ENCODE data around the gene TUB.
A peak's percentile ranks its signal among the peaks of the same experiment; 100 is the strongest.

The TUB gene

GRCh38 chr11:8080674-8081590, at the start of gene TUB:
Gene TUB (plus strand): TSS chr11:8081211. CDS start chr11:8081511, 300 bp downstream.
- H3K4me3 ChIP-seq (ENCODE audit: low read length): peak within 1 kb of the TSS; percentile 83
- H3K36me3 ChIP-seq (ENCODE audit: control insufficient read depth, insufficient read depth, low read length, severe bottlenecking): no peaks in the 10 kb centered on the region
- no peaks in the 10 kb centered on the region for H3K27me3 ChIP-seq (replicated peaks; ENCODE audit: control insufficient read depth, insufficient read depth, low read length)
- H3K4me1 ChIP-seq (ENCODE audit: control insufficient read depth, insufficient read depth, low read length): peaks cover 32% of the 10 kb centered on the region
- peak within 1 kb of the TSS; percentile 81 for H3K9ac ChIP-seq (ENCODE audit: low read length)
- DNase-seq (ENCODE audit: low read depth): peak; percentile 71
- H3K9me3 ChIP-seq (ENCODE audit: control insufficient read depth, low read length): no peaks in the 10 kb centered on the region

- H3K9me3 ChIP-seq (ENCODE audit: control insufficient read depth, low read length): no peaks in the 10 kb centered on the region
- H3K36me3 ChIP-seq (ENCODE audit: control insufficient read depth, insufficient read depth, low read length, severe bottlenecking): no peaks in the 10 kb centered on the region
- no peak overlapping the region for H3K4me3 ChIP-seq (ENCODE audit: low read length)
- DNase-seq (ENCODE audit: low read depth): no peak
- no peak overlapping the region for H3K9ac ChIP-seq (ENCODE audit: low read length)
- H3K4me1 ChIP-seq (ENCODE audit: control insufficient read depth, insufficient read depth, low read length): peaks cover 35% of the 10 kb centered on the region
- peaks cover 5% of the 10 kb centered on the region for H3K27me3 ChIP-seq (replicated peaks; ENCODE audit: control insufficient read depth, insufficient read depth, low read length)
Measured at GRCh38 chr11:8031248-8032115, 49.5 kb upstream of the TUB start.

GRCh38 chr11:8032122-8032521, 48.9 kb upstream of the TUB start:
- no peak overlapping the region for H3K4me3 ChIP-seq (ENCODE audit: low read length)
- DNase-seq (ENCODE audit: low read depth): no peak
- H3K9ac ChIP-seq (ENCODE audit: low read length): no peak overlapping the region
- peaks cover 5% of the 10 kb centered on the region for H3K27me3 ChIP-seq (replicated peaks; ENCODE audit: control insufficient read depth, insufficient read depth, low read length)
- H3K4me1 ChIP-seq (ENCODE audit: control insufficient read depth, insufficient read depth, low read length): peaks cover 30% of the 10 kb centered on the region
- H3K36me3 ChIP-seq (ENCODE audit: control insufficient read depth, insufficient read depth, low read length, severe bottlenecking): no peaks in the 10 kb centered on the region
- no peaks in the 10 kb centered on the region for H3K9me3 ChIP-seq (ENCODE audit: control insufficient read depth, low read length)

- Histone ChIP-seq H3K4me3 (ENCODE audit: low read length) (peak overlapping the region; percentile 45), H3K36me3 (ENCODE audit: control insufficient read depth, insufficient read depth, low read length, severe bottlenecking) (no peaks in the 10 kb centered on the region), H3K9me3 (ENCODE audit: control insufficient read depth, low read length) (no peaks in the 10 kb centered on the region), H3K9ac (ENCODE audit: low read length) (peak overlapping the region; percentile 77), H3K4me1 (ENCODE audit: control insufficient read depth, insufficient read depth, low read length) (peaks cover 29% of the 10 kb centered on the region), H3K27me3 (replicated peaks; ENCODE audit: control insufficient read depth, insufficient read depth, low read length) (peaks cover 5% of the 10 kb centered on the region)
- no peak for DNase-seq (ENCODE audit: low read depth)
Measured at GRCh38 chr11:8032576-8033304, 48.3 kb upstream of the TUB start.

- peaks cover 29% of the 10 kb centered on the region for H3K4me1 ChIP-seq (ENCODE audit: control insufficient read depth, insufficient read depth, low read length)
- peak overlapping the region; percentile 77 for H3K9ac ChIP-seq (ENCODE audit: low read length)
- H3K9me3 ChIP-seq (ENCODE audit: control insufficient read depth, low read length): no peaks in the 10 kb centered on the region
- no peaks in the 10 kb centered on the region for H3K36me3 ChIP-seq (ENCODE audit: control insufficient read depth, insufficient read depth, low read length, severe bottlenecking)
- peak; percentile 94 for DNase-seq (ENCODE audit: low read depth)
- peak overlapping the region; percentile 45 for H3K4me3 ChIP-seq (ENCODE audit: low read length)
- peaks cover 5% of the 10 kb centered on the region for H3K27me3 ChIP-seq (replicated peaks; ENCODE audit: control insufficient read depth, insufficient read depth, low read length)
Measured at GRCh38 chr11:8033305-8034105, 47.5 kb upstream of the TUB start.

GRCh38 chr11:8034106-8034585, 46.9 kb upstream of the TUB start:
- no peak overlapping the region for H3K9ac ChIP-seq (ENCODE audit: low read length)
- H3K9me3 ChIP-seq (ENCODE audit: control insufficient read depth, low read length): no peaks in the 10 kb centered on the region
- H3K4me3 ChIP-seq (ENCODE audit: low read length): no peak overlapping the region
- H3K27me3 ChIP-seq (replicated peaks; ENCODE audit: control insufficient read depth, insufficient read depth, low read length): peaks cover 5% of the 10 kb centered on the region
- H3K4me1 ChIP-seq (ENCODE audit: control insufficient read depth, insufficient read depth, low read length): peaks cover 29% of the 10 kb centered on the region
- no peaks in the 10 kb centered on the region for H3K36me3 ChIP-seq (ENCODE audit: control insufficient read depth, insufficient read depth, low read length, severe bottlenecking)
- DNase-seq (ENCODE audit: low read depth): no peak

GRCh38 chr11:8034604-8035190, 46.3 kb upstream of the TUB start:
- Histone ChIP-seq H3K27me3 (replicated peaks; ENCODE audit: control insufficient read depth, insufficient read depth, low read length) (peaks cover 5% of the 10 kb centered on the region), H3K9me3 (ENCODE audit: control insufficient read depth, low read length) (no peaks in the 10 kb centered on the region), H3K9ac (ENCODE audit: low read length) (peak overlapping the region; percentile 36), H3K4me3 (ENCODE audit: low read length) (no peak overlapping the region), H3K4me1 (ENCODE audit: control insufficient read depth, insufficient read depth, low read length) (peaks cover 29% of the 10 kb centered on the region), H3K36me3 (ENCODE audit: control insufficient read depth, insufficient read depth, low read length, severe bottlenecking) (no peaks in the 10 kb centered on the region)
- DNase-seq (ENCODE audit: low read depth): no peak

GRCh38 chr11:8035200-8035855, 45.7 kb upstream of the TUB start:
- DNase-seq (ENCODE audit: low read depth): no peak
- Histone ChIP-seq H3K27me3 (replicated peaks; ENCODE audit: control insufficient read depth, insufficient read depth, low read length) (peaks cover 5% of the 10 kb centered on the region), H3K4me1 (ENCODE audit: control insufficient read depth, insufficient read depth, low read length) (peaks cover 29% of the 10 kb centered on the region), H3K9ac (ENCODE audit: low read length) (peak overlapping the region; percentile 36), H3K36me3 (ENCODE audit: control insufficient read depth, insufficient read depth, low read length, severe bottlenecking) (no peaks in the 10 kb centered on the region), H3K9me3 (ENCODE audit: control insufficient read depth, low read length) (no peaks in the 10 kb centered on the region), H3K4me3 (ENCODE audit: low read length) (no peak overlapping the region)

GRCh38 chr11:8036002-8036802, 44.8 kb upstream of the TUB start:
- Histone ChIP-seq H3K27me3 (replicated peaks; ENCODE audit: control insufficient read depth, insufficient read depth, low read length) (peaks cover 5% of the 10 kb centered on the region), H3K4me3 (ENCODE audit: low read length) (no peak overlapping the region), H3K9me3 (ENCODE audit: control insufficient read depth, low read length) (no peaks in the 10 kb centered on the region), H3K9ac (ENCODE audit: low read length) (no peak overlapping the region), H3K4me1 (ENCODE audit: control insufficient read depth, insufficient read depth, low read length) (peaks cover 29% of the 10 kb centered on the region), H3K36me3 (ENCODE audit: control insufficient read depth, insufficient read depth, low read length, severe bottlenecking) (no peaks in the 10 kb centered on the region)
- no peak for DNase-seq (ENCODE audit: low read depth)

Measured in adipocyte (in vitro differentiated cells).